Neutrophil (primary cell): Measurements from ENCODE around the gene METTL23.

Source experiments
- H3K27ac ChIP-seq: fragments of 200-600 bp; sonication (generic); 2 replicates; pipeline ENCODE4 v1.5.1; 2016; ENCODE audit warnings: mild to moderate bottlenecking, moderate library complexity
- H3K27me3 ChIP-seq: fragments of 200-600 bp; sonication (generic); 2 replicates; pipeline ENCODE4 v1.6.0; 2016; ENCODE audit warnings: mild to moderate bottlenecking
- H3K36me3 ChIP-seq: fragments of 200-600 bp; sonication (generic); 2 replicates; pipeline ENCODE4 v1.5.1; 2017
- H3K4me1 ChIP-seq, 2 experiments: fragments of 200-600 bp in 1 of 2; sonication (generic) in 1 of 2; 1 replicate in 1 of 2; 2 replicates in 1 of 2; pipeline versions ENCODE4 v1.5.1 to v1.6.1; 2013 to 2016; ENCODE audit warnings: low read depth in 1 of 2, low read length in 1 of 2, mild to moderate bottlenecking in 1 of 2, moderate library complexity in 1 of 2; ENCODE audit not compliant: control insufficient read depth in 1 of 2, insufficient read depth in 1 of 2
- H3K4me3 ChIP-seq, 2 experiments: fragments of 200-600 bp in 1 of 2; sonication (generic) in 1 of 2; 1 replicate in 1 of 2; 2 replicates in 1 of 2; pipeline ENCODE4 v1.5.1; 2013 to 2016; ENCODE audit warnings: low read depth in 1 of 2, low read length in 1 of 2, mild to moderate bottlenecking in 1 of 2, moderate library complexity in 1 of 2
- H3K9me3 ChIP-seq: fragments of 200-600 bp; sonication (generic); 2 replicates; pipeline ENCODE4 v1.5.1; 2016
- CTCF ChIP-seq: fragments of 200-600 bp; sonication (generic); IDR thresholded peaks from 2 replicates; pipeline ENCODE4 v1.5.1; 2016; ENCODE audit warnings: antibody characterized with exemption

Gene METTL23

GRCh38 chr17:76733618-76733957 lies 6.9 kb downstream of the METTL23 start:
- peak overlapping the region; percentile 96 for H3K27ac ChIP-seq
- H3K4me1 ChIP-seq: peaks cover 41 to 54% of the 10 kb centered on the region in 2 experiments

GRCh38 chr17:76734080-76734840 lies 7.6 kb downstream of the METTL23 start:
- H3K9me3 ChIP-seq: no peaks in the 10 kb centered on the region
- no peak for TF ChIP-seq CTCF
- peaks cover 44% of the 10 kb centered on the region for H3K36me3 ChIP-seq
- no peaks in the 10 kb centered on the region for H3K27me3 ChIP-seq
- peaks cover 46 to 60% of the 10 kb centered on the region in 2 experiments for H3K4me1 ChIP-seq
- peak overlapping the region; percentile 92 for H3K4me3 ChIP-seq
- peak overlapping the region; percentile 96 for H3K27ac ChIP-seq

More at GRCh38 chr17:76733618-76733957, 6.9 kb downstream of the METTL23 start:
- H3K36me3 ChIP-seq: peaks cover 44% of the 10 kb centered on the region
- no peaks in the 10 kb centered on the region for H3K27me3 ChIP-seq
- no peak overlapping the region for H3K4me3 ChIP-seq
- no peak for TF ChIP-seq CTCF
- no peaks in the 10 kb centered on the region for H3K9me3 ChIP-seq

- Histone ChIP-seq H3K9me3 (no peaks in the 10 kb centered on the region), H3K4me1 (peaks cover 46 to 59% of the 10 kb centered on the region in 2 experiments), H3K4me3 (peak overlapping the region; percentile 92), H3K27ac (peak overlapping the region; percentile 96), H3K36me3 (peaks cover 44% of the 10 kb centered on the region), H3K27me3 (no peaks in the 10 kb centered on the region)
- no peak for TF ChIP-seq CTCF
These were observed 8.4 kb downstream of the METTL23 start for GRCh38 chr17:76735006-76735405.

- Histone ChIP-seq H3K9me3 (no peaks in the 10 kb centered on the region), H3K27ac (peak overlapping the region; percentile 96), H3K4me3 (peak overlapping the region; percentile 92), H3K27me3 (no peaks in the 10 kb centered on the region), H3K4me1 (peaks cover 46 to 59% of the 10 kb centered on the region in 2 experiments), H3K36me3 (peaks cover 44% of the 10 kb centered on the region)
- TF ChIP-seq CTCF: no peak
These were observed 9.1 kb downstream of the METTL23 start for GRCh38 chr17:76735586-76736348.

GRCh38 chr17:76736349-76737081 lies 9.9 kb downstream of the METTL23 start:
- peak; percentile 41 for TF ChIP-seq CTCF
- no peaks in the 10 kb centered on the region for H3K9me3 ChIP-seq
- no peaks in the 10 kb centered on the region for H3K27me3 ChIP-seq
- H3K36me3 ChIP-seq: peaks cover 40% of the 10 kb centered on the region
- peak overlapping the region; percentile 92 for H3K4me3 ChIP-seq
- H3K4me1 ChIP-seq: peaks cover 46 to 54% of the 10 kb centered on the region in 2 experiments
- H3K27ac ChIP-seq: peak overlapping the region; percentile 96
